ENCODE results near the gene MAP3K9.

GRCh38 chr14:70785556-70785955 is 23.8 kb downstream of the MAP3K9 start:
- TF ChIP-seq CTCF (IDR thresholded peaks at IDR 0.05) = no peak
- no peak for TF ChIP-seq POLR2A (IDR thresholded peaks at IDR 0.05)
- TF ChIP-seq POLR2AphosphoS5 (IDR thresholded peaks at IDR 0.05) = no peak
